GM23248 (cell line): ENCODE measurements around the gene PHOX2B. TPM values are rescaled to one million over a fixed set of nuclear protein-coding genes. Genes with fewer than 3 reads are reported as not detected.
A peak's percentile ranks its signal among the peaks of the same experiment; 100 is the strongest.

Source experiments
- DNase-seq: peaks from one replicate; pipeline ENCODE4 v3.0.0-alpha.2; 2015
- H2AFZ ChIP-seq: fragments of 200-600 bp; sonication (generic); 2 replicates; pipeline ENCODE4 v1.6.1; 2016; ENCODE audit warnings: antibody characterized with exemption
- H3F3A ChIP-seq: fragments of 200-600 bp; sonication (generic); 2 replicates; pipeline ENCODE4 v1.6.1; 2016; ENCODE audit warnings: mild to moderate bottlenecking, antibody characterized with exemption, mixed run types; ENCODE audit not compliant: insufficient read depth
- H3K27ac ChIP-seq: fragments of 200-600 bp; sonication (generic); 2 replicates; pipeline ENCODE4 v1.5.1; 2016; ENCODE audit warnings: mild to moderate bottlenecking
- H3K27me3 ChIP-seq: fragments of 200-600 bp; sonication (generic); replicated peaks from 2 replicates; pipeline ENCODE4 v1.6.1; 2016; ENCODE audit warnings: mild to moderate bottlenecking; ENCODE audit not compliant: insufficient read depth
- H3K36me3 ChIP-seq: fragments of 200-600 bp; sonication (generic); 2 replicates; pipeline ENCODE4 v1.6.1; 2016; ENCODE audit warnings: low read depth, mild to moderate bottlenecking
- H3K4me1 ChIP-seq: fragments of 200-600 bp; sonication (generic); 2 replicates; pipeline ENCODE4 v1.6.1; 2016; ENCODE audit warnings: mild to moderate bottlenecking; ENCODE audit not compliant: insufficient read depth
- H3K4me2 ChIP-seq: fragments of 200-600 bp; sonication (generic); one replicate; pipeline ENCODE4 v1.6.1; 2016; ENCODE audit warnings: mild to moderate bottlenecking; ENCODE audit not compliant: unreplicated experiment
- H3K4me3 ChIP-seq: fragments of 200-600 bp; sonication (generic); 2 replicates; pipeline ENCODE4 v1.5.1; 2016; ENCODE audit warnings: mild to moderate bottlenecking
- H3K79me2 ChIP-seq: fragments of 200-600 bp; sonication (generic); 2 replicates; pipeline ENCODE4 v1.6.1; 2016; ENCODE audit warnings: mild to moderate bottlenecking; ENCODE audit not compliant: insufficient read depth
- H3K9ac ChIP-seq: fragments of 200-600 bp; sonication (generic); 2 replicates; pipeline ENCODE4 v1.6.1; 2016; ENCODE audit warnings: mild to moderate bottlenecking
- H3K9me2 ChIP-seq: fragments of 200-600 bp; sonication (generic); 2 replicates; pipeline ENCODE4 v1.6.1; 2016; ENCODE audit warnings: mixed run types, mild to moderate bottlenecking, moderate library complexity; ENCODE audit not compliant: insufficient read depth
- H3K9me3 ChIP-seq: fragments of 200-600 bp; sonication (generic); one replicate; pipeline ENCODE4 v1.6.1; 2017; ENCODE audit warnings: low read depth
- H4K20me1 ChIP-seq: fragments of 200-600 bp; sonication (generic); 2 replicates; pipeline ENCODE4 v1.6.0; 2016; ENCODE audit not compliant: insufficient read depth
- EZH2 ChIP-seq: fragments of 200-600 bp; sonication (generic); IDR thresholded peaks from 2 replicates; pipeline ENCODE4 v1.6.1; 2018; ENCODE audit warnings: antibody characterized with exemption, mild to moderate bottlenecking; ENCODE audit not compliant: insufficient read depth, poor library complexity, severe bottlenecking
- EZH2phosphoT487 ChIP-seq: fragments of 200-600 bp; sonication (generic); IDR thresholded peaks from 2 replicates; pipeline ENCODE4 v1.6.1; 2018; ENCODE audit warnings: antibody characterized with exemption, moderate library complexity, mild to moderate bottlenecking, low read depth; ENCODE audit not compliant: insufficient read depth
- WGBS, 2 experiments: methylation state at CpG; one replicate each; pipeline ENCODE4 v1.1.6; 2015 to 2017; ENCODE audit warnings: low lambda C conversion rate in 2 of 2, low coverage in 1 of 2; ENCODE audit errors: missing lambda C conversion rate in 2 of 2; 5-methylcytosine and 5-hydroxymethylcytosine counted together
- in situ Hi-C: fragments of 300-500 bp; cut with MboI; formaldehyde crosslinking; loops from 2 replicates; pipeline ENCODE4 v1.15.0; 2020
- polyA plus RNA-seq: library from polyadenylated mRNA; unstranded; fragments of >200 nt; fragmentation: Nextera tagmentation; extraction: Ambion mirVana; gene quantifications from 2 replicates; pipeline ENCODE4 v1.2.1, GENCODE V29; 2016
- total RNA-seq: library from RNA; depleted of rRNA; stranded (reverse); fragments of >200 nt; shearing (Covaris generic); gene quantifications from 2 replicates; pipeline ENCODE4 v1.2.3, GENCODE V29; 2014

Gene PHOX2B
- total and polyA plus RNA-seq, 2 experiments from 2014 or later, result not detected

GRCh38 chr4:41747230-41748055, 1.1 kb downstream of the PHOX2B start:
- Histone ChIP-seq H3K4me1 (no peaks in the 10 kb centered on the region), H3K4me2 (no peak overlapping the region), H3K27ac (no peak overlapping the region), H3K79me2 (no peaks in the 10 kb centered on the region), H2AFZ (no peak overlapping the region), H4K20me1 (no peaks in the 10 kb centered on the region), H3K9me2 (no peaks in the 10 kb centered on the region), H3K9ac (no peak overlapping the region), H3F3A (no peaks in the 10 kb centered on the region), H3K4me3 (no peak overlapping the region), H3K36me3 (no peaks in the 10 kb centered on the region), H3K27me3 (peaks cover 93% of the 10 kb centered on the region), H3K9me3 (no peaks in the 10 kb centered on the region)
- 5 to 6% methylated on average over 48 to 49 of the region's 49 CpGs for WGBS, 2 experiments
- in situ Hi-C loops, result no loop called here
- TF ChIP-seq EZH2phosphoT487 (no peak), EZH2 (peak; percentile 87)
- no peak for DNase-seq

- no peaks in the 10 kb centered on the region for H4K20me1 ChIP-seq
- H3F3A ChIP-seq, result no peaks in the 10 kb centered on the region
- no peaks in the 10 kb centered on the region for H3K9me2 ChIP-seq
- no peak overlapping the region for H3K9ac ChIP-seq
- no peaks in the 10 kb centered on the region for H3K4me1 ChIP-seq
- no peaks in the 10 kb centered on the region for H3K79me2 ChIP-seq
- no peaks in the 10 kb centered on the region for H3K9me3 ChIP-seq
- no peak overlapping the region for H3K27ac ChIP-seq
- no peaks in the 10 kb centered on the region for H3K36me3 ChIP-seq
- 3 to 4% methylated on average over 37 of the region's 37 CpGs for WGBS, 2 experiments
- no peak overlapping the region for H3K4me2 ChIP-seq
- no peak for DNase-seq
- H3K27me3 ChIP-seq, result peaks cover 85% of the 10 kb centered on the region
- H2AFZ ChIP-seq, result no peak overlapping the region
- in situ Hi-C loops, result no loop called here
- H3K4me3 ChIP-seq, result no peak overlapping the region
- TF ChIP-seq EZH2phosphoT487 (no peak), EZH2 (peak; percentile 61)
These were observed 1.9 kb downstream of the PHOX2B start for GRCh38 chr4:41746440-41747229.

- no peak overlapping the region for H3K27ac ChIP-seq
These were observed 2.5 kb downstream of the PHOX2B start for GRCh38 chr4:41746025-41746439.

GRCh38 chr4:41745292-41746024, 3.1 kb downstream of the PHOX2B start:
- H2AFZ ChIP-seq, result no peak overlapping the region
- in situ Hi-C loops, result no loop called here
- H3K9me3 ChIP-seq, result no peaks in the 10 kb centered on the region
- no peak overlapping the region for H3K4me3 ChIP-seq
- H3F3A ChIP-seq, result no peaks in the 10 kb centered on the region
- H3K4me1 ChIP-seq, result no peaks in the 10 kb centered on the region
- no peak overlapping the region for H3K9ac ChIP-seq
- no peak for DNase-seq
- no peaks in the 10 kb centered on the region for H3K36me3 ChIP-seq
- no peaks in the 10 kb centered on the region for H3K9me2 ChIP-seq
- no peak overlapping the region for H3K4me2 ChIP-seq
- no peak overlapping the region for H3K27ac ChIP-seq
- no peaks in the 10 kb centered on the region for H4K20me1 ChIP-seq
- H3K27me3 ChIP-seq, result peaks cover 73% of the 10 kb centered on the region
- WGBS, 2 experiments, result 6 to 7% methylated on average over 47 to 54 of the region's 54 CpGs
- TF ChIP-seq EZH2, result peak; percentile 94
- TF ChIP-seq EZH2phosphoT487, result 0 out of 2 replicates have a peak, but pooled peaks have one; percentile 21
- H3K79me2 ChIP-seq, result no peaks in the 10 kb centered on the region

More at GRCh38 chr4:41746025-41746439, 2.5 kb downstream of the PHOX2B start:
- Histone ChIP-seq H3K4me2 (no peak overlapping the region), H3K36me3 (no peaks in the 10 kb centered on the region), H3K27me3 (peaks cover 79% of the 10 kb centered on the region), H3F3A (no peaks in the 10 kb centered on the region), H4K20me1 (no peaks in the 10 kb centered on the region), H2AFZ (no peak overlapping the region), H3K4me3 (no peak overlapping the region), H3K9ac (no peak overlapping the region), H3K4me1 (no peaks in the 10 kb centered on the region), H3K9me2 (no peaks in the 10 kb centered on the region), H3K79me2 (no peaks in the 10 kb centered on the region), H3K9me3 (no peaks in the 10 kb centered on the region)
- 4 to 7% methylated on average over 23 to 27 of the region's 36 CpGs for WGBS, 2 experiments
- in situ Hi-C loops, result no loop called here
- TF ChIP-seq EZH2phosphoT487 (no peak; the same call in 1 of the 2 replicates), EZH2 (no peak)
- peak; percentile 10 for DNase-seq
